HEK293T (cell line): ENCODE results near the gene TMPRSS5.

Source experiments
- ARNT ChIP-seq: fragments of 450-650 bp; IDR thresholded peaks from 2 replicates; pipeline ENCODE4 v1.6.1; 2017; ENCODE audit warnings: mild to moderate bottlenecking
- BHLHE40 ChIP-seq: fragments of 450-650 bp; IDR thresholded peaks from 2 replicates; pipeline ENCODE4 v1.6.1; 2016; ENCODE audit warnings: mild to moderate bottlenecking, moderate library complexity, borderline replicate concordance
- CTBP1 ChIP-seq: fragments of 450-650 bp; IDR thresholded peaks from 2 replicates; pipeline ENCODE4 v1.6.1; 2016; ENCODE audit warnings: borderline replicate concordance
- ELF4 ChIP-seq: fragments of 450-650 bp; IDR thresholded peaks from 2 replicates; pipeline ENCODE4 v1.6.1; 2017; ENCODE audit warnings: antibody characterized with exemption
- FOXK2 ChIP-seq: fragments of 450-650 bp; IDR thresholded peaks from 2 replicates; pipeline ENCODE4 v1.6.1; 2016; ENCODE audit warnings: mild to moderate bottlenecking
- FOXM1 ChIP-seq: fragments of 450-650 bp; IDR thresholded peaks from 2 replicates; pipeline ENCODE4 v1.6.1; 2017; ENCODE audit warnings: mild to moderate bottlenecking, borderline replicate concordance
- HDGF ChIP-seq: fragments of 450-650 bp; IDR thresholded peaks from 2 replicates; pipeline ENCODE4 v1.6.1; 2017; ENCODE audit warnings: antibody characterized with exemption, borderline replicate concordance
- SP1 ChIP-seq: fragments of 450-650 bp; IDR thresholded peaks from 2 replicates; pipeline ENCODE4 v1.6.1; 2017
- SUZ12 ChIP-seq: fragments of 450-650 bp; IDR thresholded peaks from 2 replicates; pipeline ENCODE4 v1.6.1; 2016; ENCODE audit warnings: mild to moderate bottlenecking
- TARDBP ChIP-seq: fragments of 450-650 bp; IDR thresholded peaks from 2 replicates; pipeline ENCODE4 v1.6.1; 2016
- ZNF384 ChIP-seq: fragments of 450-650 bp; IDR thresholded peaks from 2 replicates; pipeline ENCODE4 v1.6.1; 2016
- TF ChIP-seq, protein P1 (sequence below): fragments of 450-650 bp; IDR thresholded peaks from 2 replicates; pipeline ENCODE4 v1.6.1; 2016

DNA sequence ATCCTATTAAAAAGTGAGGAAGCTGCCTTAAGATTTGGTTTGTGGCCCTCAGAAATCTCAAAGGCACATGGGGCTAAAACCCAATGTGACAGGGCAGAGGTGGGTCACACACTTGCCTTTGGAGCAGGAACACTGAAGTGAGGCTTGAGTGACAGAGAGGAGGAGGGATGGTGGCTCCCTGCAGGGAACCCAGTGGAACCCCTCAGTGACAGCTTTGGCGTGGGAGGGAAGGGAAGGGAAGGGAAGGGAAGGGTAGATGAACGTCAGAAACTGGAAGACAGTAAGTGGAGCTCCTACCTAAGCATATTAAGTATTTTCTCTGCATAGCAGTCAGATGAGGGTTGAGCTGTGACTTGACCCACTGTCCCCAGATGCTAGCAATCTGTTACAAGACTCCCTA, 68.5 kb downstream of the TMPRSS5 start:
- TF ChIP-seq ELF4 (no peak), SP1 (no peak), ZNF384 (no peak), FOXK2 (no peak), HDGF (no peak), TARDBP (no peak), BHLHE40 (no peak), SUZ12 (no peak), ARNT (no peak), FOXM1 (no peak), CTBP1 (no peak)
- TF ChIP-seq, protein P1, sequence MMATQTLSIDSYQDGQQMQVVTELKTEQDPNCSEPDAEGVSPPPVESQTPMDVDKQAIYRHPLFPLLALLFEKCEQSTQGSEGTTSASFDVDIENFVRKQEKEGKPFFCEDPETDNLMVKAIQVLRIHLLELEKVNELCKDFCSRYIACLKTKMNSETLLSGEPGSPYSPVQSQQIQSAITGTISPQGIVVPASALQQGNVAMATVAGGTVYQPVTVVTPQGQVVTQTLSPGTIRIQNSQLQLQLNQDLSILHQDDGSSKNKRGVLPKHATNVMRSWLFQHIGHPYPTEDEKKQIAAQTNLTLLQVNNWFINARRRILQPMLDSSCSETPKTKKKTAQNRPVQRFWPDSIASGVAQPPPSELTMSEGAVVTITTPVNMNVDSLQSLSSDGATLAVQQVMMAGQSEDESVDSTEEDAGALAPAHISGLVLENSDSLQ, result no peak
